Stimulated activated CD4-positive, alpha-beta T cell treated with anti-CD3 and anti-CD28 coated beads, Interleukin-4, amount 100 ng/mL, for 24 hours (primary cell): ENCODE results near the gene LTBP3.
A peak's percentile ranks its signal among the peaks of the same experiment; 100 is the strongest.

Experiments
- DNase-seq: peaks from one replicate; pipeline ENCODE4 v3.0.0-alpha.2; 2020

The LTBP3 gene

GRCh38 chr11:65585396-65586246, 27.5 kb upstream of the LTBP3 start:
- DNase-seq = no peak

- DNase-seq = no peak
Measured at GRCh38 chr11:65584723-65585171, 26.6 kb upstream of the LTBP3 start.

- no peak for DNase-seq
Measured at GRCh38 chr11:65584106-65584505, 25.9 kb upstream of the LTBP3 start.

DNA sequence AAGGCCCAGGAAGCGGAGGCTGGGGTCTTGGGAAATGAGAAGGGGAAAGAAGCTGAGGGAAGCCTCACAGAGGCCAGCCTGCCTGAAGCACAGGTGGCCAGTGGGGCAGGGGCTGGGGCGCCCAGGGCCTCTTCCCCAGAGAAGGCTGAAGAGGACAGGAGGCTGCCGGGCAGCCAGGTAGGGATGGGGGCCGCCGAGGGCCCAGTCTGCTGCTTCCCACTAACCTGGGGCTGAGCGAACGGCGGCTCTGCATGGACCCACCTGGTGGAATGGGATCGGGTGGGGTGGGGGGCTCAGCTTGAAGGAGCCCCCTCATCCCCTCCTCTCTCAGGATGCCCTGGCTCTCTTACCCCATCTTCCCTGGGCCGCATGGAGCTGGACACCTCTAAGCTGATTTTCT, 25.4 kb upstream of the LTBP3 start:
- DNase-seq = no peak

GRCh38 chr11:65581928-65582327, 23.8 kb upstream of the LTBP3 start:
- DNase-seq = no peak

DNA sequence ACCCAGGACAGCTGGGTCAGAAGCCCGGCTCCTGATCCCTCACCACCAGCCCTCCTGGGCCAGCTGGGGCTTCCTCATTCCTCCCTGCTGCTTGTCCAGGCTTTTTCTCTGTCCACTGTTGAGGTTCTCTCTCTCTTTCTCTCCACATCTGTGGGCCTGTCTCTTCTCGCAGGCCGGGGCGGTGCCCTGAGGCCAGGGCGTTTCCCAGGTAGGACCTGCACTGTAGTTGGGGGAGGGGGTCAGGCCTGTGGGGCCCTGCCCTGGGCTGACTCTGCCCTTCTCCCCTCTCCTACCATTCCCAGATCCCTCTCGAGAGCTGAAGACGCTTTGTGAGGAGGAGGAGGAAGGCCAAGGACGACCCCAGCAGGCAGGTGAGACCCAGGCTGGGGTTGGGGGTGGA, 22.6 kb upstream of the LTBP3 start:
- DNase-seq = no peak

DNA sequence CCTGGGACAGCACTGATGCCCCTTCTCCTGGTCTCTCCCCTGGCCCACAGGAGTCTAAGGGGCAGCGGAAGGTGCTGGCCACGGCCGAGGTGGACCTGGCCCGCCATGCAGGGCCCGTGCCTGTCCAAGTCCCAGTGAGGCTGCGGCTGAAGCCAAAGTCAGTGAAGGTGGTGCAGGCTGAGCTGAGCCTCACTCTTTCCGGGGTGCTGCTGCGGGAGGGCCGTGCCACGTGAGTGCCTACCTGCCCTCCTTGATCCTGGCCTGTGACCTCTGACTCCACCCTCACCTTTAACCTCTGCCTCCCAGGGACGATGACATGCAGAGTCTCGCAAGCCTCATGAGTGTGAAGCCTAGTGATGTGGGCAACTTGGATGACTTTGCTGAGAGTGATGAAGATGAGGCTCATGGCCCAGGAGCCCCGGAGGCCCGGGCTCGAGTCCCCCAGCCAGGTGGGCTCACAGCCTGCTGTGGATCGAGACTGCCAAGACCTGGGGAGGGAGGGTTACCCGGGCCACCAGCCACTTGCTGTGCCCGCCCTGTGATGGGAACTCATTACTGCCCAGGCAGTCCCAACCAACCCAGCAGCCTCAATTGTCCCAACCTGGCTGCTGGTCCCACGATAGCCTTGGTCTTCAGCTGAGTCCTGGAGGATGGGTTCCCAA, 22.0 kb upstream of the LTBP3 start:
- no peak for DNase-seq

DNA sequence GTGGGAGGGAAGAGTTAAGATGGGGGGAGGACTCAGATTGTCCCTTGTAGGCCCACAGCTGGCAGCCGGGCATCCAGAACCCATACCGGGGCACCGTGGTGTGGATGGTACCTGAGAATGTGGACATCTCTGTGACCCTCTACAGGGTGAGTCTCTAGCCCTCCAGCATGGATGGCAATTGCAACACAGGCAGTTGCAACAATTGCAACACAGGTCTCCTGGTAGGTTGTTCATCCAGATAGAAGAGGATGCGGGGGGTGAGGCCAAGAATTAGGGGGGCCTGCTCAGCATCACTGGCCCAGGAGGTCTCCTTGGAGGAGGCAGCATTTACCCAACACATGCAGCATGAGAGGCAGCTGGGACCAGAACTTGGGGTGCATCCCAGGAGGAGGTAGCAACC, 21.1 kb upstream of the LTBP3 start:
- no peak for DNase-seq

DNA sequence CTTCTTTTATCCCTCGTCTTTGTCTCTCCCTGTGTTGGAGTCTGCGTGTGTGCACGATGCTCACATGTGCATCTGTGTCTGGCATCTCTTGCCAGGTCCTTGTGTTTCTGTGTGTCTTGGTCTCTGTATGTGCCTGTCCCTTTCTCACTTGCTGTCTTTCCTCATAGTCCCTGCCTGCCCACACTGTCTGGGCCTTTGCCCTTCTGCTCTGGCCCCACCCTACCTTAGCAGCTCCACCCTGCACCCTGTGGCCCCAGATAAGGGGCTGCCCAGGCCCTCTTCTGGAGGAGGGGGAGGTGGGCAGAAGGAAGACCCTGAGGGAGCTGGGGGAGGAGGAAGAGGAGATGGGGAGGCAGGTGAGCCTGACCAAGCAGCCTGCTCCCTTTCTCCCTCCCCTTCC, 20.5 kb upstream of the LTBP3 start:
- DNase-seq = no peak

DNA sequence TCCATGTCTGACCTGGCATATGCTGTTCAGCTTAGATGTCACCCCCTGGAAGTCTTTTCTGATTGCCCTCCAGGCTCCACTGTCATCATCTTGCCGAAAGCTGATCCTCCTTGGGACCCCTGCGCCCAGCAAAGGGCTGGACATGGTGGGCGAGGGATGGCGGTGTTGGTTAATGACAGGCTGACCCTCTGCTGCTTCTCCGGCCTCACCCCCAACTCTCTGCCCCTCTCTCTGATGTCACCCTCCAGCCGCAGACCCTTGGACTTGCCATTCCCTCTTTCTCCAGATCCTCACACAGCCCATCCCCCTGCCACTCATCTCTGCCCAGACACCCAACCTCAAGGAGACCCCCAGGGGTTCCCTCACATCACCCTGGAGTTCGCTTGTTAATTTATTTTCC, 20.0 kb upstream of the LTBP3 start:
- DNase-seq = no peak

DNA sequence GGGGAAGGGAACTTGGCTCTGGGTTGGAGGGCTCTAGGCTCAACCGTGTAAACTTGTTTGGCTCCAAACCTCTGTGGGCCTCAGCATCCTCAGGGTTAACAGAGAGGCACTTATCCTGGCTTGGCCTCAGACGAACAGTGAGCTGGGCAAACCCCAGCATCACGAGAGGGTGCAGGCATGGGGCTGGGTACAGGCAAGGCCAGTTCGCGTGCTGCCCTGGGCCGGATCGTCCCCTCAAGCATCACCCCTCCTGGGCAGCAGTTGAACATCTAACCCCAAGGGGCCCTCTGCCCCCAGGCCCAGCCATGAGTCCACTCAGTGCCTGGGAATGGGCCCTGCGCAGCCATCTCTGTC, 19.6 kb upstream of the LTBP3 start:
- no peak for DNase-seq

GRCh38 chr11:65576867-65577755, 19.0 kb upstream of the LTBP3 start:
- peak; percentile 46 for DNase-seq

GRCh38 chr11:65576232-65576866, 18.2 kb upstream of the LTBP3 start:
- DNase-seq = no peak

DNA sequence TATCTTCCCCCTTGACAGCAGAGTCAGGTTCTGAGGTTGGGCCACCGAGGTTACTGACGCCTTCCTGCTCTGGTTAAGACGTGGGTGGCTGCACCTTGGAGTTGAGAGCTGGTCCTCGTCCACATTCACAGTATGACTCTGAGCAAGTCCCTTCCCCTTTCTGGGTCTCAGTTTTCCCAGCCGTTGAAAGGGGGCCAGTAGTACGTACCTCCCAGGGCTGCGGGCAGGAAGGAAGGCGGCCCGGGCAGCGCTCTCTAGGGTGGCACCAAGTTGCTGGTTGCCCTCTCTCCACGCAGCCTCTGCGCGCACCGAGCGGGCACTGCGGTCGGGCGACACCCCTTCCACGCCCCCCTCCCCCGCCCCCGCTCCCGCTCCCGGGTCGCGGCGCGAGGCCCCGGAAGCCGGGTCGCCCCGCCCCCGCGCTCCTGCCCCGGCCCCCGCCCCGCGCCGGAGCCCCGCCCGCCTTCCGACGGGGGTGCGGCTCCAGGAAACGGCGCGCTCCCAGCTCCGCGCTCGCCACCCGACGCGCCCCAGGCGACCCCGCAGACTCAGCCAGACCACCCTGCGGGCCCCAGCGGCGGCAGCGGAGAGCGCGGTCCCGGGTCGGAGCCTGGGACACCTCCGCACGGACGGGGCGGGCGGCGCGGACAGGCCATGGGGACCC, 17.5 kb upstream of the LTBP3 start, which contains the start of gene EHBP1L1:
Gene EHBP1L1 (plus strand): TSS at position 486 of the 664 bp plus-strand sequence. CDS start 250 bp downstream, outside the sequence.
- DNase-seq = peak; percentile 68

GRCh38 chr11:65574811-65575567, 16.8 kb upstream of the LTBP3 start:
- DNase-seq = no peak

DNA sequence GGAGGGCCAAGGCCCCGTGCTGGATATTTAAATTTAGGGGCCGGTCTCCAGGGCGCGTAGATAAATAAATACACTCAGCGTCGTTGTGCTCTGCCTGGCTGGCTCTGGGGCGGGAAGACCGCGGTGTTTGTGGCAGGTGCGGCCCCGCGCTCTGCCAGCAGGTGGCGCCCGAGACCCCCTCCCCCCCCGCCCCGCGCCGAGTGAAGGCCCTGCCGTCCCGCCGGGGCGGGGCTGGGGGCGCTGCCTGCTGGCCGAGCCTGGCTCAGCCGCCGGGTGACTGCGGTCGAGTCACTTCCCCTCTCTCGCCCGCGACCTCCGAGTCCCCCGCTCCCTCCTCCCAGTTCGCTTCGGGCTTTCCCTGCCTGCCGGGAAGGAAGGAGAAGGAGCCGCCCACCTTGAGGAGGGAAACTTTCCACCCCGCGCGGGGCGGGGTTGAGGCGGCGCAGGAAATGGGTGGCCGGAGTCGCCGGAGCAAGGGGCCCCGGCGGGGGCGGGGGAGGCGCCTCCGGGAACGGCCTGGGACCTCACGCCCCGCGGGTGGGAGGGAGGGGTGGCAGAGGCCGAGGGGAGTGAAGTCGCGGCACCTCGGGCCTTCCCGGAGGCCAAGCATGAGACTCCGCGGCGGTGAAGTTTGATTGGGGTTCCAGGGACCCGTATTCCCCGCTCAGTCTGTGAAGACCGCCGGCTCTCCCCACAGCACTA, 16.1 kb upstream of the LTBP3 start:
- DNase-seq = peak; percentile 86

GRCh38 chr11:65573391-65574079, 15.4 kb upstream of the LTBP3 start:
- DNase-seq = no peak

- peak; percentile 89 for DNase-seq
Measured at GRCh38 chr11:65572356-65573051, 14.3 kb upstream of the LTBP3 start, which contains the start of gene FAM89B. TSS of gene FAM89B (plus strand) at chr11:65572538. CDS start at chr11:65572670, 132 bp downstream.

GRCh38 chr11:65571940-65572339, 13.8 kb upstream of the LTBP3 start:
- DNase-seq = no peak
